ENCODE measurements around the gene COA6.

Gene COA6, protein sequence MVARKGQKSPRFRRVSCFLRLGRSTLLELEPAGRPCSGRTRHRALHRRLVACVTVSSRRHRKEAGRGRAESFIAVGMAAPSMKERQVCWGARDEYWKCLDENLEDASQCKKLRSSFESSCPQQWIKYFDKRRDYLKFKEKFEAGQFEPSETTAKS
- total RNA-seq: 3.4 to 9.6 reads per million in 2 donors

DNA sequence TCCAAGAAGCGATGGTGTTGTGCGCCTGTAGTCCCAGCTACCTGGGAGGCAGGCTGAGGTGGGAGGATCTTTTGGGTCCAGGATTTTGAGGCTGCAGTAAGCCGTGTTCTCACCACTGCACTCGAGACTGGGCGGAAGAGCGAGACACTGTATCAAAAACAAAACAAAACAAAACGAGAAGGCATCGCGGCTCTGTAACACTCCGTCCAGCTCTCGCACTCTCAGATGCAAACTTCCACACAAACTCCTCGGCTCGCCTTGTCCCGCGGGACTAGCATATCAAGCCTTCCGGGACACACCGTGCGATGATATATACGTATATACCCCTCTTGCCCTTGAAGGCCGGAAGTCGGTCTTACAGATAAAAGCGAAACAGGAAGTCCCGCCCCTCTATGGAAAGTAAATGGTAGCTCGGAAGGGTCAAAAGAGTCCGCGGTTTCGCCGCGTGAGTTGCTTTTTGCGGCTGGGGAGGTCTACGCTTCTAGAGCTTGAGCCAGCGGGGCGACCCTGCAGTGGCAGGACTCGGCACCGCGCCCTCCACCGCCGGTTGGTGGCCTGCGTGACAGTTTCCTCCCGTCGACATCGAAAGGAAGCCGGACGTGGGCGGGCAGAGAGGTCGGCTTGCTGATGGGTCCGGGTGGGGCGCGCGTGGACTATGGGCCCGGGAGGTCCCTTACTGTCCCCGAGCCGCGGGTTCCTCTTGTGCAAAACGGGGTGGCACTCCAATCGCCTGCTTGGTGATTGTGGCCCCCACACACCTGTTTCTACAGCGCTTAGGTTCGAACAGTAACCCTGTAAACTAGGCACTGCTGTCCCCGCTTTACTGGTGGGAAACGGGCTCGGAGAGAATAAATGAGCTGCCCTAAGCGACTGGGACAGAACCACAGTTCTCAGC is at the start of gene COA6:
COA6 (plus strand) TSS at position 393 of the 895 bp plus-strand sequence; CDS start at position 404, 11 bp downstream.
- peak; percentile 72 to 97 (median 88) for DNase-seq

DNA sequence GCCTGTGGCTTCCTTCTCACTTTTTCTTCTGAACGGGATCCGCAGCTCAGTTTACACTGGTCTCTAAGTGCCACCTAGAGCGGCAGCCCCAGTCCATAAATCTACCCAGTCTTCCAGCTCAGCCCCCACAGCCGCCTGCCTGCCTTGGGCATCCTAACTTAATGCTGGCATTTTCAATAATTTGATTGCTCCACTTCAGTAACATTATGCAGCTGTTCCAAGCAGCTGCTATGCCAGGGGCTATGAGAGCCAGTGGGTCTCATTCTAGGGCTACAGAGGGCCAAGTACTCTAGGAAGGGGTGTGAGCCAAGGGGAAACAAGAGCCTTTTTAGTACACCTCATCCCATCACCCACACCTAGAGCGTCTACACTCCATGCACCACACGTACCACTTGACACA is 48.4 kb upstream of the COA6 start:
- DNase-seq: no peak

DNA sequence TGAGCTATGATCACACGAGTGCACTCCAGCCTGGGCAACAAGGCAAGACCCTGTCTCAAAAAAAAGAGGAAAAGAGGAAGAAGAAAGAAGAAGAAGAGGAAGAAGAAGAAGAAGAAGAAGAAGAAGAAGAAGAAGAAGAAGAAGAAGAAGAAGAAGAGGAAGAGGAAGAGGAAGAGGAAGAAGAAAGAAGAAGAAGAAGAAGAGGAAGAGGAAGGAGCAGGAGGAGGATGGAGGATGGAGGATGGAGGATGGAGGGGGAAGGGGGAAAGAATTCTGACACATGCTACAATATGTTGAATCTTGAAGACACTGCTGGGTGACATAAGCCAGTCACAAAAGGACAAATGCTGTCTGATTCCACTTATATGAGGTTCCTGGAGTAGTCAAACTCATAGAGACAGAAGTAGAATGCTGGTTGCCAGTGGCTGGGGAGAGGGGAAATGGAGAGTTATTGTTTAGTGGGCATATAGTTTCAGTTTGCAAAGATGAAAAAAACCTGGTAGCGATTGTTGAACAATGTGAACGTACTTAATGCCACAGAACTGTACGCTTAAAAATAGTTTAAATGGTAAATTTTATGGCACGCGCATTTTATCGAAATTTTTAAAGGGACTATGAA is 47.3 kb upstream of the COA6 start:
- DNase-seq: peak in 1 of 5 experiments; percentile 67

DNA sequence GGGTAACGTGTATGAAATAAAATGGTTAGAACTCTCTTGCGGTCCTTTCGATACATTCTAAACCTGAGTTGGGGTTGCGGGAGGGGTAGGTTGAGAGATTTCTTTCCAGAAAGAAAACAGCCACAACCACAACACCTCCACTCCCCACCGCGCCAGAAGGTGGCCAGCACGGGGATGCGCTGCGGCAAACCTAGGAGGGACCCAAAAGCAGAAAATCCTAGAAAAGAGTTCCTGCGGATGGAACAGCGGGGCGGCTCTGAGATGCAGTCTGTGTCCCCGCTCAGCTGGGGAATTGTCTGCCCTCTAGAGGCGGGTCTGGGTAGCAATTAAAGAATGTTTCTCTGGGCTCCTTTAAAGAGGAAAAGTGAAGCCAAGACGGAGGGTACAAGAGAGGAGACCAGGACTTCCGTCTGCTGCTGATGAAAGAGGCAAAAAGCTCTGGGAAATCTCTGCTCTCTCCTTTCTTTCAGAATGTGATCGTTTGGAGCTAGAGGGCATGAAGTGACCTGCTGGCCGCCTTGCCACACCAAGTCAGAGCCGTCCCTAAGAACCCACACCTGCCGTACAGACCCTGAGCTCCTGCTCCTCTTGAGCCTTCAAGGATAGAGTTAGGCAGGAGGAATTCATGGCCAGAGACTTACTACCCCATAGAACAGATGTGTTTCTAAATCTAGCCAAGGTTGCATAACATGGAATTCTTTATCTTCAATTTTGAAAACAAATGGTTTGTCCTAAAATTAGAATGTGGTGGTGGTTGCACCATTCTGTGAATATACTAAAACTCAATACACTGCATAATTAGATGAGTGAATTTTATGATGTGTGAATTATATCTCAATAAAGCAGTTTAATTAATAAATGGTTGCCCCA is 46.5 kb upstream of the COA6 start:
- DNase-seq: peak; percentile 3 to 74 (median 49)

DNA sequence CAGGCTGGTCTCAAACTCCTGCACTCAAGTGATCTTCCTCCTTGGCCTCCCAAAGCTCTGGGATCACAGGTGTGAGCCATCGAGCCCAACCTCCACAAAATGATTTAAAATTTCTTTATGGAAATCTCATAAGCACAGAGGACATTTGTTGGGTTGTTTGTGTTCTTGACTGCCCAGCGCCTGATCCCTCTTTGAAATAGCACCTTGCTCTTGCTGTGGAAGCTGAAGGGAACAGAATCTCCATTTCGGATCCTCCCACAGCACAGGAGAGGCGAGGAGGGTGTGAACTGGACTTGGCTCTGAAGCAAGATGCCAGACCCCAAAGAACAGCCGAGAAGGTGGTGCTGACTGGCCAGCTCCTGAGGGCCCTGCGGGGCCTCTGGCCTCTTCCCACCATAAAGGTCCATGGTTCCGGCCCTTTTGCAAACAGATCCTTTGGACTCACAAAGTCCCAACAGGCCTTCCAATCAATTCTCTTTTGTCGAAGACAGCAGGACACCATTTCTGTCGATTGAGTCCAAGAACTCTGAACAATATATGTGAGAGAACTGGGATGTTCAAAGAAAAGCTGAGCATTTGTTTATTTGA is 45.6 kb upstream of the COA6 start:
- no peak for DNase-seq

DNA sequence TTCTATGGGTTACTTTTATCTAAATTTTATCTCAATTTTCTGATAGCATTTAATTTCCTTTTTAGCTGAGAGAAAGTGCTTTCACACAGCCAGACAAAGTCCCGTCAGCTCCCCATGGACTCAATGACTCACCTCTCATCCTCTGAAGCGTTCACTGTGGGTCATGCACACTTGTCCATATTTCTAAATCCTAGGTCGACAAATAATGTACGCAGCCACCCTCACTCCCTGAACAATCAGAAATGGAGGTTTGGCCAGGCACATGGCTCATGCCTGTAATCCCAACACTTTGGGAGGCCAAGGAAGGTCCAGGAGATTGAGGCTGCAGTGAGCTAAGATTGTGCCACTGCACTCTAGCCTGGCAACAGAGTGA is 42.4 kb upstream of the COA6 start:
- DNase-seq: no peak

DNA sequence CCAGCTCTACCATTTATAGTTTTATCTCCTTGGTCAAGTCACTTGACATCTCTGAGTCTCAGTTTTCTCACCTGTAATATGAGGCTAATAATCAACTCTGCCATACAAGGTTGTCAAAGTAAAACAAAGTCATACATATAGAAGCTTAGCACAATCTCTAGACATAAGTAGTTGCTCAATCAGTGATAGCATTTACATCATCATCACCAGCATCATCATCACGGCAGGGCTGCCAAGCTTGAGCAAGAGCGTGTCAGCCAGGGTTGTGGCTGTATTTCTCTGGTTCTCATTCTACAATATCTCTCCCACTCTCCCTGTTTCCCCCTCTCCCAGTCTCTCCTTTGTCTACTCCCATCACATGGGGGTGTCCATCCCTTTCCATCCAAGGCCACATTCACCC is 41.7 kb upstream of the COA6 start:
- DNase-seq: no peak

DNA sequence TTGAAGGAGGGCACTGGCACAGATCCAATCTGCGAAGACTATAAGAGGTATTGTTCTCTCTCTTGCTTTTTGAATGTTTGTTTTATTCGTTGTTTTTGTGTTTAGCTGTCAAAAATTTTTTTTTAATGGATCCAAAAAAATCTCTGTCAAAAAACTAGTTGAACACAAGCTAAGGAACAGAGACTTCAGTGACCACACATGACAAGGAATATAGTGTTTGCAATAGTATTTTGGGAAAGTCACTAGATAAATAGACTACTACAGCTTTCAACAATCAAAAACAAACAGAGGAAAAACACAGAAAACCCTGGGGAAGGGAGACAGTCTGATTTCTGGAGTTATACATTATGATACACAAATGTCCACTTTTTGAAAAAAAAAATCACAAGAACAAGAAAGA is 36.9 kb upstream of the COA6 start:
- no peak for DNase-seq

DNA sequence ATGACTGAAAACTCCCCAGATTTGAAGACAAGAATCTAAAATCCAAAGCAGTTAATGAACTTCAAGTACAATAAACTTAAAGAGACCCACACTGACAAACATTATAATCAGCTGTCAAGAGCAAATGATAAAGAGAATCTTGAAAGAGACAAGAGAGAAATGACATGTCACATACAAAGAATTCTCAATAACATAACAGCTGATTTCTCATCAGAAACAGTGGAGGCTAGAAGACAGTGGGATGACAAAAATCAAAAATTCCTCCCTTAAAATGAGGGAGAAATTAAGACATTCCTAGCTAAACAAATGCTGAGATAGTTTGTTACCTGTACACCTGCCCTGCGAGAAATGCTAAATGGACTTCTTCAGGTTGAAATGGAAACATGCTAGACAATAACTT is 36.0 kb upstream of the COA6 start:
- DNase-seq: no peak

DNA sequence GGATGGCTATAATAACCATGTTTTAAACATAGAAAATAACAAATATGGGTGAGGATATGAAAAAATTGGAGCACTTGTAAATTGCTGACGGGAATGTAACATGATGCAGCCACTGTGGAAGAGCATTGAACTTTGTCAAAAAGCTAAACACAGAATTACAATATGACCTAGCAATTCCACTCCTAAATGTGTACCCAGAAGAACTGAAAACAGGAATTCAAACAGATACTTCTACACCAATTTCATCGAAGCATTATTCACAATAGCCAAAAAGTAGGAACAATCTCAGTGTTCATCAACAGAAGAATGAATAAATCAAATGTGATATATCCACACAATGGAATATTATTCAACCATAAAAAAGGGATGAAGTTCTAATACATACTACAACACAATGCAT is 32.7 kb upstream of the COA6 start:
- DNase-seq: no peak

DNA sequence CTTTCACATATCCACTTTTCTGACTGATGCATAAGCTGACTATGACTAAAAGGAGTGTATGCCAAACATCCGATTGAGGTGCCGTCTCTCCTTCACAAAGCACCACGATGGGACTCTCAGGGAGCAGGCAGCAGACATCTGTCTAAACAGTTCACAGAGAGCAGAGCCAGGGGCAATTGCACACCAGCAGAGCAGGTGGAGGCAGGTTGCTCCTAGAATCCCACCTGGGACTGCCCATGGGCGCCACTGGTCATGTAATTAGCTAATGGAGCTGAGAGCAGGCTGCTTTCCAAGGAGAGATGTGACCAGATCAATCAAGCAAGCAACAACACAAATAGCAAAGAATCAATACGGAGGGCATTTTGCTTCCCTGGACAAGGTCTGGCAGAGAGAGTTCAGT is 30.5 kb upstream of the COA6 start:
- DNase-seq: no peak

DNA sequence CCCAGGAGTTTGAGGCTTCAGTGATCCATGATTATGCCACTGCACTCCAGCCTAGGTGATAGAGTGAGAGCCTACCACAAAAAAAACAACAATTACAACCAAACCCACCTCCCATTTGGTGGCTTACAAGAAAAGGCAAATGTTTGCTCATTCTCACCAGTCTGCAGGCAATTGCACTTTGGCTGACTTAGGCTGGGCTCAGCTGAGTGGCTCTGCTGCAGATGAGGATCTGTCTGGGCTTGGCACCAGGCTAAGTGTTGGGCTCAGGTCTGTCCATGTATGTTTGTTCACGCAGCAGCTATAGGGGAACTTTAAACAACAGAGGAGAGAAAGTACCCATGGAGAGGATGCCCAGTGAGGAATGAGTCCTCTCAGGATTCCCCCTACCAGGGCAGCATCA is 28.0 kb upstream of the COA6 start:
- DNase-seq: no peak

DNA sequence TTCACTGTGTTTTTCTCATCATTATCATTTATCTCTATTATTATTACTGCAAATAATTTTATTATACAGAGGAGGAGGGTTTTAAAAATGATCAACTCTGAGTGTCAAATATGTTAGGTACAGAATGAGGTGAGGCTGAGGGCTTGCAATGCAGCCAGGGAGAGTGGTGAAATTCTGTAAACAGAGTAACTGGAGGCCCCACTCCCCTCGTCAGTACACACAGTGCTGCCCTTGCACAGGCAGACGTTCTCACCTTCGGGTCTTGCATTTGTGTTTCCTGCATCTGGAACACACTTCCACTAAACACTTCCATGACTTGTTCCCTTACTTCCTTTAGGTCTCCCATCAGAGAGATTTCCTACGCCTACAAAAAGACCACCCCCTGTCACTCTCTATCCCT is 24.3 kb upstream of the COA6 start:
- DNase-seq: no peak

DNA sequence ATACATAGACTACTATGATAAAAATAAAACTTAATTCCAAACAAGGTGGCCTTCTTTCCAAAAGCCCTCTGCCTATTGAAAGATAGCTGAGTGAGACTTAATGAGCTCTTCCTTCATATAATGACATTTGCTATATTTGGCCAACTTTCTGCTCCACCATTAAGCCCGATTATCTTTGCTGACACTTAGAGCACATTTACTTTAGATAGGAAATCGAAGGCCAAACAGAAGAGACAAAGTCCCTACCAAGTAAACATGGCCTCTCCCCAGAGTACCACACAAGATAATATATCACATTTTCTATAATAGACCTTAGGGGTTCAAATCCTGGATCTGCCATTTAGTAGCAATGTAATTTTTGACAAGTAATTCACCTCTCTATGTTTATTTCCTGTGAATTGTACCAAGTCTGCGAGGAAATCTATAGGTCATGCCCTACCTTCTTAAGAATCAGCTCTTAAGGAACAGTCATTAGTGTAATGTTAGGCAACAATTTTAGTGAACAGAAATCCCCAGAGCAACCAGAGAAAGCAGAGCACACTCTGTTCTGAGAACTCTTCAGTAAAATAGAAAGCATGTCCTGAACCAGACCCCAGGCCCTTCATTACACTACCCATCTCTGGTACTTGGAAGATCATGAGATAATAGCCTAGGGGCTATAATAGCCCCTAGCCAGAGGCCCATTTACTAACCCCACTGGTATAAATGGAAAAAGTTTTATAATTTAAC is 17.3 kb upstream of the COA6 start:
- DNase-seq: peak in 1 of 5 experiments; percentile 22

DNA sequence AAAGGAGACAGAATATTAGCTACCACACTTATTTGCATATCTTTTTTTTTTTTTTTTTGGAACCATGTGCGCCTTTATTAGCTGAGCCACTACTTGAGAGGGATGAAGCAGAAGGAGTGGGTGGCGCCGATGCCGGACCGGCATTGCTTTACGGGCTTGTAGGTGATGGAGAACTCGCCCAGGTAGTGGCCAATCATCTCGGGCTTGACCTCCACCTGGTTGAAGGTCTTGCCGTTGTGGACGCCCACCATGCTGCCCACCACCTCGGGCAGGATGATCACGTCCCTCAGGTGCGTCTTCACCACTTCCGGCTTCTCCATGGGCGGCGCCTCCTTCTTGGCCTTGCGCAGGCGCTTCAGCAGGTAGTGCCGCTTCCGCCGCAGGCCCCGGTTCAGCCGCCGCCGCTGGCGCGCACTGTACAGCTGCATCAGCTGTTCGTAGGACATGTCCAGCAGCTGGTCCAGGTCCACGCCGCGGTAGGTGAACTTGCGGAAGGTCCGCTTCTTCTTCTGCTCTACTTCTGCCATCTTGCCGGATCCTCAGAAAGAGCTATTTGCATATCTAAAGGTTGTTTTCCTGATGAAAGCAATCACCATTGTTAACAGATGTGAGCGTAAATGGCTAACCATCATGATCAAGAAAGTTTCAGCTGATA is 16.5 kb upstream of the COA6 start:
- peak; percentile 13 to 76 (median 30) for DNase-seq

DNA sequence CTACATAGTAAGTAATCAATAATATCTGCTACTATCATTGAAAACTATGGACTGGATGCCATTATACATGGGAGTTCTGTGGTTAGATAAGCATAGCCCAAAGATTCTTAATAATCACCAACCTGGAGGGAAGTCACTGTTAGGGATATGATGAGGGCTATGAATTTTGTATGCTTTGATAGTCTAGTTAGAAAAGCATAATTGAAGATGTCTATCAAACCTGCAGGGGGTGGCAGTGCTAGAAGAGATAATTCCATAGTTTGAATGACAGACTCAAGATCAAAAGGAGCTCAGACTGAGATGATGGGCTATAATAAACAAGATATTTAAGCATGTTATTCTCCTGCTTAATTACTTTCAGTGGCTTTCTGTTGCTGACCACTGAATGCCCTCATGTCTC is 15.4 kb upstream of the COA6 start:
- no peak for DNase-seq

DNA sequence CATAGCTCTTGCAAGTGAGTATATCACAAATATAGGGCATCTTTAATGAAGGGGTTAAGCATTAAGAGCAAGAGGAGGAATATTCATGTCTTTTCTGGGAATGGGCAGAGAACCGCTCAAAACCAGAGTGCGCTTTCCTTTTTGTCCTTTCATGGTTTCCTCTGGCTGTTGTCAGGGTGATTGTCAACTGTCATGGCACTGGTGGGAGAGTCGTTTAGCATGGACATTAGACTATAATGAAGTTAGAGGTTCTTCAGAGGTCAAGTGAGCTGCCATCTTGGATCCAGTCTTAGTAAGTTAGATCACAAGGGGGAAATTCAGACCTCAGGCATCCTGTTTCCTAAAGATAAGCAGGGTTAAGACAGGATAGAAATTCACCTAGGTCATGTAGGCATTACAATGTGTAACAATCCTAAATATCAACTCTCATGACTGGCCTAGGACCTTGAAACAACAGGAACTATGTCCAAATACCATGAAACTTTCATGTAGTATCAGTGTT is 12.1 kb upstream of the COA6 start:
- DNase-seq: no peak

DNA sequence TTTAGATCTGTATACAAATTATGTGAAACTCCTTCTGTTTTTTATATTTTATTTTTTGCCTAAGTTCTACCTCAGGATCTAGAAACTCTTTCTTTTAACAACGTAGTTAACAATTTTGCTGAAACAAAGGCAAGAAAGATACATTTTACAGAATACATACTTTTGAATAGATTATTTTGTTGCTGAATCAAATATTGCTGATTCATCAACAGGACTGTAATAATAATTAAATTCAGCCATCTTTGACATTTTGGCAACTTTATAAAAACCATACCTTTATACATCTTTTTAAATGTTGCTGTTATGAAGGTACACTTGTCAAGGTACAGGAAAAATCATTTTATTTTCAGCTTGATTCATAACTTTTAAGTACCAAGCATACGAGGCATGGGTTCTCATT is 10.7 kb upstream of the COA6 start:
- DNase-seq: no peak

DNA sequence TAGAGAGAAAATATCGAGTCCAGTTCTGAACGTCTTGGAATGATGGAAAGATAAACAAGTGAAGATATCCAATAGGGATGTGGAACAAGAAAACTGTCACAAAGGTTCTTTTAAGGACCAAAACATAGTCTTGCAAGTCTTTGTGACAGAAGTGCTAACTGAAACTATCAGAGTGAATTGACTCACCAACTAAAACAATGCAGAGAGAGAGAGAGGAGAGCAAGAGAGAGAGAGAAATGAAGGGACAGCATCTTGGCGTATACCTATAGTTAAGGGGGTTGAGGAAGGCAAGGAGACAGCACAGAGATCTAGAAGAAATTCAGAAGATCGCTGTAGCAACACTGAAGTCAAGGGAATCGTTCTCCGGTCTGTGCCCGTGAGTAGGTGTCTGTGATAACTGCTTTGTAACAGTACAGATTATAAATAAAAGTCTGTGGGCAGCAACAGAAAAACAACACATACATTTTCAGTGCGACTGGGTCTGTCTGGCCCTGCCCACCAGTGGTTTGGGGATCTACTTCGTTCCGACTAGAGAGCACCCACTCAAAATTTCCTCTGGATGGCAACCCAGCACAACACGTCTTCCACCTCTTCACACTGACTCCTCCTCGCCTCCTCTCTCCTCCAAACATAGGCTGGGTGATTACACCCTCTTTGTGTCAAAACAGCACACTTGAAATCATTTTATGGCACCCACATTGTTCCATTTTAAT is 4.8 kb upstream of the COA6 start:
- peak in 2 of 5 experiments; percentile 29 to 80 for DNase-seq

DNA sequence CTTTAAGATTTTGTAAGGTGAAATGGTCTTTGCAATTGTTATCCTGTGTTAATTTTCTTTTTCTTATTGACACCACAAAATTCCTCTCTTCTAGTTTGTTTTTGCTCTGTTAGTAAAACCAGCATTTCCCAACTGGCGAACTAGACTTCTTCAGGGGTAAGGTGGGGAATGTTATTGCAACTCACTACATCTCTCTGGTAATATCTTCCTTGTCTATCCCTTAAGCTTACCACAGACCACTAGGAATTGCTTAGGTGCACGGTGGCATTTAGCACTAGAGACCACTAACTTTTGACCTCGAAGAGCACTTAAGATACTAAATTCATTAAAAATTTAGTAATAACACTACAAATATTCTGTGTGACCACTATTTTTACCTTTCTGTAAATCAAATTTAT is 4.2 kb upstream of the COA6 start:
- DNase-seq: no peak
